ENCODE measurements around the gene ZBTB34.

DNA sequence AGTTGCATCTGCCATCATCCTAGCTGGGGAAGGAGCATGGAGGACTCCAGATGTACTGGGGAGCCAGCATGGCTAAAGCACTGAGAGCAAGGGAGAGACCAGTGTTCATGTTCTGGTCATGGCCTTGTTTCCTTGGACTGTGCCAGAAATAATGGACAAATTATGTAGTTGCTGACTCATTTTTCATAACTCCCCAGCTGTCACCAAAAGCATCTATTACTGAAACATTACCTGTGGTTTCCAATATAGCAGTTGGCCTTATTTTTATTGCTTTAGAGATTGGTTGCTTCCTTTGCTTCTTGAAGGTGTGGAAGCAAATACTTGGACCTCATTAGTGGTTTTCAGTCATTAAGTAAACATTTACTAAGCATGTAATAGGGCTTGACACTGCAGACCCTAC lies 65.4 kb downstream of the ZBTB34 start:
- TF ChIP-seq RAD21 (IDR thresholded peaks at IDR 0.05; ENCODE audit: low read depth): no peak
- TF ChIP-seq MAX (IDR thresholded peaks at IDR 0.05): no peak
- TF ChIP-seq, protein P1, sequence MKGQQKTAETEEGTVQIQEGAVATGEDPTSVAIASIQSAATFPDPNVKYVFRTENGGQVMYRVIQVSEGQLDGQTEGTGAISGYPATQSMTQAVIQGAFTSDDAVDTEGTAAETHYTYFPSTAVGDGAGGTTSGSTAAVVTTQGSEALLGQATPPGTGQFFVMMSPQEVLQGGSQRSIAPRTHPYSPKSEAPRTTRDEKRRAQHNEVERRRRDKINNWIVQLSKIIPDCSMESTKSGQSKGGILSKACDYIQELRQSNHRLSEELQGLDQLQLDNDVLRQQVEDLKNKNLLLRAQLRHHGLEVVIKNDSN (IDR thresholded peaks at IDR 0.05): no peak
- TF ChIP-seq EGR1 (IDR thresholded peaks at IDR 0.05): no peak
- TF ChIP-seq TAF1 (IDR thresholded peaks at IDR 0.05; ENCODE audit: low read depth): no peak
- TF ChIP-seq CREB1 (IDR thresholded peaks at IDR 0.05; ENCODE audit: low read depth): no peak
- TF ChIP-seq EP300 (IDR thresholded peaks at IDR 0.05; ENCODE audit: borderline replicate concordance): no peak
- no peak for TF ChIP-seq TCF12 (IDR thresholded peaks at IDR 0.05; ENCODE audit: low read depth)
- TF ChIP-seq TEAD4 (IDR thresholded peaks at IDR 0.05): no peak
- no peak for TF ChIP-seq ZBTB7A (IDR thresholded peaks at IDR 0.05; ENCODE audit: low read depth)
